ENCODE measurements around the gene NAA15. TPM values are rescaled to one million over a fixed set of nuclear protein-coding genes. Genes with fewer than 3 reads are reported as not detected.
"Not testable (repeated sequence)": the region's sequence is repeated elsewhere in the genome, so short reads cannot be mapped to it uniquely, and the experiment has no call there.

NAA15 gene
- polyA plus RNA-seq, 4 donors = 30.0 to 38.8 (median 36.5) TPM

DNA sequence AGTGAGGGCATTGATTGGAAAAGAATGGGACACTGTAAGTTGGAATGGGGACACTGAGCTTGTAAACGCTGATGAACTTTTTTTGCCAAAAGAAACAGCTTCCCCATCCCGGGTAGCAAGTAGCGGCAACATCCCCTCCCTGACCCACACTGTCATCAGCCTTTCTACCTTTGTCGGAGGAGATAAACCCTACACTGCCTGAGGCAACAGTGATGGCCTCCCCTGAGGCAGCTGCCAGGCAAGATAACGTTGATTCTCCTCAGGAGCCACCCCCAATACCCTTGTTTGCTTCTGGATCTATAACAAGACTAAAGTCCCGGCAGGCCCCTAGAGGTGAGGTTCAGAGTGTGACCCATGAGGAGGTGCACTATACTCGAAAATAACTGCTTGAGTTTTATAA lies 142.4 kb downstream of the NAA15 start:
- DNase-seq (ENCODE audit: low read depth in 4 of 4, low spot score in 3 of 4) = no peak

DNA sequence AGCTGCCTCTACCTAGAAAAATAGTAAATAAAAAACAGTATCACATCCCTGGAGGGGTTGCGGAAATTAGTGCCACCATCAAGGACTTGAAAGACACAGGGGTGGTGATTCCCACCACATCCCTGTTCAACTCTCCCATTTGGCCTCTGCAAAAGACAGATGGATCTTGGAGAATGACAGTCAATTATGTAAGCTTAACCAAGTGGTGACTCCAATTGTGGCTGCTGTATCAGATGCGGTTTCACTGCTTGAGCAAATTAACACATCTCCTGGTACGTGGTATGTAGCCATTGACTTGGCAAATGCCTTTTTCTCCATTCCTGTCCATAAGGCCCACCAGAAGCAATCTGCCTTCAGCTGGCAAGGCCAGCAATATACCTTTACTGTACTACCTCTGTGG lies 143.6 kb downstream of the NAA15 start:
- DNase-seq (ENCODE audit: low read depth in 4 of 4, low spot score in 3 of 4) = not testable (repeated sequence)

DNA sequence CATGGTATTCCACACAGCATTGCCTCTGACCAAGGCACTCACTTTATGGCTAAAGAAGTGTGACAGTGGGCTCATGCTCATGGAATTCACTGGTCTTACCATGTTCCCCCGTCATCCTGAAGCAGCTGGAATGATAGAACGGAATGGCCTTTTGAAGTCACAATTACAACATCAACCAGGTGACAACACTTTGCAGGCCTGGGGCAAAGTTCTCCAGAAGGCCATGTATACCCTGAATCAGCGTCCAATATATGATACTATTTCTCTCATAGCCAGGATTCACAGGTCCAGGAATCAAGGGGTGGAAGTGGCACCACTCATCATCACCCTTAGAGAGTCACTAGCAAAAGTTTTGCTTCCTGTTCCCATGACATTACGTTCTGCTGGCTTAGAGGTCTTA lies 145.8 kb downstream of the NAA15 start:
- not testable (repeated sequence) for DNase-seq (ENCODE audit: low read depth in 4 of 4, low spot score in 3 of 4)

DNA sequence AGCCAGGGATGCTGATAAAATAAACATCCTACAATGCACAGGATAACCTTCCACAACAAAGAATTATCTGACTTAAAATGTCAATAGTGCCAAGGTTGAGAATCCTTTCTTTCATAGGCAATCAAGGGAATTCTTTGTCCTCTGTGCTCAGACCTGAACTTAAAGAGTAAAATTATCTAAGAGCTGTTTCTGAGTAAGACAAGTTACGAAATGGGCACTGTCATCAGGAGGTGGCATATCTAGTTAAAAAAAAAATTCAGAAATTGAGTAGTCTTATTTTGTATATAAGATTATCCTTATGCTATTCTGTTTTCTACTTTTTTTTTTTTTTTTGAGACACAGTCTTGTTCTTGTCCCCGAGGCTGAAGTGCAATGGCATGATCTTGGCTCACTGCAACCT lies 149.3 kb downstream of the NAA15 start:
- DNase-seq (ENCODE audit: low read depth in 4 of 4, low spot score in 3 of 4) = no peak

DNA sequence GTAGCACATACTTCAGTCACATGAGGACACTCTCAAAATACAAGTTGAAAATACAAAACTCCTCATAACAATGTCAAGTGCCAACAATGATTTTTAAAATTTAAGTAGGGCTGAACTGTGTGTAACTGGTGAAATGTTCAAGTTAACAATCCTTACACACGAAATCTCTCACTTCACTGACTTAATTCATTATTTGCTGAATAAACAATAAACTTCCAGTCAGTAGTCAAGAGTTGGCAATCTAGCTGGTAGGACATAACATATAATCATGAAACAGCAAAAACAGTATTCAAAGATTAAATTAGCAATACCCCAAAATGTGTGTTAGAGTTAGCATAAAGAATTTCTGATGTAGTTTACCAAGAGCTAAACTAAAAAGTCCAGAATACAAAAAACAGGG lies 150.7 kb downstream of the NAA15 start:
- DNase-seq (ENCODE audit: low read depth in 4 of 4, low spot score in 3 of 4) = no peak

DNA sequence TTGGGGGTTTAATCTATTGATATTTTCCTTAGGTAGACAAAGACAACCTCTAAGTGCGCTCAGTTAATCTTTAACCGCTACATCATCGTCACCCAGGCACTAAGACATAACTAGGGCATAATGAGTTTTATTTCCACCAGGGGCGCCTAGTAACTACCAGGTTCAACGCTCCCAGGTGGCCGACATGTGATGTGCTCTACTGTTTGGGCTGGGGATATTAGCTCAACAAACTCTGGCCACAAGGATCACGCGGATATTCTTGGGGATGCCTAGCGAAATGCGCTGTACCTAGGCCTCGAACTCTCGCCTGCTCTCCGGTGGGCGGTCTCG lies 151.7 kb downstream of the NAA15 start:
- peak in 1 of 4 donors; percentile 44 for DNase-seq (ENCODE audit: low read depth in 4 of 4, low spot score in 3 of 4)

DNA sequence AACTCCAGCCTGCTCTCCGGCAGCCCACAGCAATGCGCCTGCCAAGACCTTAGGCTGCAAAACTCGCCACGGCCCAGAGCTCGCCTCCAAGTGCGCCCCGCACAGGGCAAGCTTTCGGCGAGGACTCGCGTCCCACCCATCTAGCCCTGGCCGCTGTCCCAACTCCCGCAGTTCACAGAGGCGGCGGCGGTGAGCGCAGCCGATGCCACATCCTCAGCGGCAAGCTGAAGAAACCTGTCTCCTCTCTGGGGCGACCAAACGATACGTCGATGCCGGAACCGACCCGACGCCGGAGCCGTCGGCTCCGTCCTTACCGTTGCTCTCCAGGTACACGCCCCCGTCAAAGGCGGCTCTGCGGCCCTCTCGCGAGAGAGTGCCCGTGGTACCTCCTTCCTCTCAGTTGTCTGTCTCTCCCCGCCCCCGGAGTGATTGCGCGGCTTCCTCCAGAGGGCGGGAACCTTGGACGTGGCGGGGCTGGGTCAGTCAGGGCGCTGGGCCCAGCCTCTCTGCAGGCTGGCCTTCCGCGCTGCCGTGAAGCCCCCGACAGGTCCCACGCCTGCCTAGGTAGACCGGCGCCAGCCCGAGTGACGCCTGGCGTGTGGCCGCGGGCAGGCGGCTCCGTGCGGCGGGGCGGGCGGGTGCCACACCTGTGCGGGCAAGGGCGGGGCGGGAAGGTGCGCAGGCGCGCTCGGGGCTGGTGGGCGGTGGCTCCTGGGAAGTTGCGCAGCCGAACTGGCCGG lies 152.2 kb downstream of the NAA15 start:
- DNase-seq (ENCODE audit: low read depth in 4 of 4, low spot score in 3 of 4) = peak; percentile 93 to 94 (median 94)

DNA sequence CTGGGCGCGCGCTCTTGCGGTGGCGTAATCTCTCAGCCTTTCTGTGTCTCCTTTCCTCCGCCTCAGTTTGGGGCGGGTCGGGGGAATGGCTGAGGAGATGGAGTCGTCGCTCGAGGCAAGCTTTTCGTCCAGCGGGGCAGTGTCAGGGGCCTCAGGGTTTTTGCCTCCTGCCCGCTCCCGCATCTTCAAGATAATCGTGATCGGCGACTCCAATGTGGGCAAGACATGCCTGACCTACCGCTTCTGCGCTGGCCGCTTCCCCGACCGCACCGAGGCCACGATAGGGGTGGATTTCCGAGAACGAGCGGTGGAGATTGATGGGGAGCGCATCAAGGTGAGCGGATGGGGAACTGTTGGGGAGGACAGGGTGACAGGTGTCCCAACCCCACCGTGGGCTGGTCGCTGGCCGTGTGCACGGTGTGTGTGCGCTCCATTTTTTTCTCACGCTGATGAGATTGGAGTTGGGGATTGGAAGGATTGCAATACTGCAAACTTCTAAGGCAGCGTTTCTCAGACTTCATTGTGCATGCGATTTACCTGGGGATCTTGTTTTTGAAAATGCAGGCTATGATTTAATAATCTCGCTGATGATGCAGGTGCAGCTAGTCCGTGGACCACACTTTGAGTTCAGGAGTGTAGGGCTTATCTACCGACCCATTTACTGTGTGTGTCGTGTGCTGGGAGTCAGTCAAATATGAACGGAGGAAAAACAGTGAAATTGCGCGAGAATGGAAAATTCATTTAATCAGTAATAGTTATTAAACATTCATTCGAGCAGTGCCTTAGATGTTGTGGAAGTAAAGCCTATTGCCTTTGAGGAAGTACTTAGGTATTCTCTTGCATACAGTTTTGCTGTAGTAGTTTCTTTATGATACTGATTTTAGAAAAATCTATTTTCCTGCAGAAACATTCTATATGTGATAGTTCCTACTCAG lies 153.1 kb downstream of the NAA15 start, which contains the start of gene RAB33B:
RAB33B (plus strand) TSS at position 11 of the 935 bp plus-strand sequence; CDS start at position 86, 75 bp downstream.
- DNase-seq (ENCODE audit: low read depth in 4 of 4, low spot score in 3 of 4) = peak in 2 of 4 donors; percentile 4 to 12

DNA sequence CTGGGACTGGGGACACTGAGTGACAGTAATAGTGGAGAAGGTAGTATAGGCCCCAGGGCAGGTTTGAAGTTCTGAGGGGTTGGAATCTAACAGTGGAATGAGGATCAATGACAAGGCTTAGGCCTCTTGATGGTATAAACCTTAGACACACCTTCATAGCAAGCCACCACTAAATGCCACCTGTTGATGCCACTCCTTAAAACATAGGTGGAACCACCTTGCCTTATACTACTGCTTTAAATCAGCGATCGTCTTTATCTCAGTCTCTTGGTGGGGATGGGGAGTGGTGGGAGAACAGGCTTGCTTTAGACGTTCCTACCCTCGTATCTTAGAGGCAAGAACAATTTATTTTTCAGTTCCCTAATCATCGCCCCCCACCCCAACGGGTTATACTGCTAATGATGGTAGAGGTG lies 153.8 kb downstream of the NAA15 start:
- DNase-seq (ENCODE audit: low read depth in 4 of 4, low spot score in 3 of 4) = no peak

DNA sequence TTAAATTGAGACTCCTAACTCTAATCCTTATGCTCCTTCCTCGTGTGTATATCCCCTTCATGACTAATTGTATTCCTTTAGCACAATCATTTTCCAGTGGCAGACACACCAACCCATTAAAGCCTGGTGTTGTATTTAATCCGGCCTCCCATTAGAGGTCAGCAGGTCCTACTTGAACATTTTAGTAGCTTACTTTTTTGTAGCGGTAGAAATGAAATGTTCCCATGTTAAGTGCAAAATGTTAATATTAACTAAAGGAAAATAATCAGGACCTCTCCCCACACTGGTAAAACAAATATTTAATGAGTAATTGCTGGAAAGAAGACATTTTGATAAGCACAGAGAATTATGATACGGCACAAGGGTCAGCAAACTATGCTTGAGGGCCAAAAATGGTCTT lies 156.0 kb downstream of the NAA15 start:
- no peak for DNase-seq (ENCODE audit: low read depth in 4 of 4, low spot score in 3 of 4)

DNA sequence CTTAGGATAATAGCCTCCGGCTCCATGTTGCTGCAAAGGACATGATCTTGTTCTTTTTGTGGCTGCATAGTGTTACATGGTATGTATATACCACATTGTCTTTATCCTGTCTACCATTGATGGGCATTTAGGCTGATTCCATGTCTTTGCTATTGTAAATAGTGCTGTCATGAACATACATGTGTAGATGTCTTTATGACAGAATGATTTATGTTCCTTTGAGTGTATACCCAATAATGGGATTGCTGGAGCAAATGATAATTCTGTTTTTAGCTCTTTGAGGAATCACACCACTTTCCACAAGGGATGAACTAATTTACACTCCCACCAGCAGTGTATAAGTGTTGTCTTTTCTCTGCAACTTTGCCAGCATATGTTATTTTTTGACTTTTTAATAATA lies 157.2 kb downstream of the NAA15 start:
- no peak for DNase-seq (ENCODE audit: low read depth in 4 of 4, low spot score in 3 of 4)

DNA sequence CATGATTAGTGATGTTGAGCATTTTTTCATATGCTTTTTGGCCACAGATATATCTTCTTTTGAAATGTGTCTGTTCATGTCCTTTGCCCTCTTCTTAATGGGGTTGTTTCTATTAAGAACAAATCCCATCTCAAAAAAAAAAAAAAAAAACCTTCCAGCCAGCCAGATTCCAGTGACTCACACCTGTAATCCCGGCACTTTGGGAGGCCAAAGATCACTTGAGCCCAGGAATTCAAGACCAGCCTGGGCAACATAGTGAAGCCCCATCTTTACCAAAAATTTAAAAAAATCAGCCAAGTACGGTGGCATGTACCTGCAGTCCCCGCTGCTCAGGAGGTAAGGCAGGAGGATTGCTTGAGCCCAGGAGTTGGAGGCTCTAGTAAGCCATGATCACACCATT lies 157.7 kb downstream of the NAA15 start:
- no peak for DNase-seq (ENCODE audit: low read depth in 4 of 4, low spot score in 3 of 4)

DNA sequence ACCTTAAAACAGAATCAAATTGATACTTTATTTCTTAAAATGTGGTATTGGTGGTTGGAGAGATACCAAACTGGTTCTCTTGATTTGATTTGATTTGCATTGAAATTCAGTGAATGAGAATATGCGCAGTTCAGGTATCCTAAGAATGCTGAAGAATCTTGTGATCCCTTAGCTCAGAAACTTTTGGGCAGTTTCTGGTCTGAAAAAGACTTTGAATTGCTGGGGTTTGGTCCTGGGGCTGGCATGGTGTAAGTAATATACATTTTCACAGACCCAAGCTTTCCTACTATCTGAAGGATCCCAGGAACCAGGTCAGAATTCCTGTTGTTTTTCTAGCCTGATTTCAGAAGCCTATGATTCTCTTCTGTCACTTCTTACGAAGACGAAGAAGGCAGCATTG lies 159.3 kb downstream of the NAA15 start:
- DNase-seq (ENCODE audit: low read depth in 4 of 4, low spot score in 3 of 4) = no peak

DNA sequence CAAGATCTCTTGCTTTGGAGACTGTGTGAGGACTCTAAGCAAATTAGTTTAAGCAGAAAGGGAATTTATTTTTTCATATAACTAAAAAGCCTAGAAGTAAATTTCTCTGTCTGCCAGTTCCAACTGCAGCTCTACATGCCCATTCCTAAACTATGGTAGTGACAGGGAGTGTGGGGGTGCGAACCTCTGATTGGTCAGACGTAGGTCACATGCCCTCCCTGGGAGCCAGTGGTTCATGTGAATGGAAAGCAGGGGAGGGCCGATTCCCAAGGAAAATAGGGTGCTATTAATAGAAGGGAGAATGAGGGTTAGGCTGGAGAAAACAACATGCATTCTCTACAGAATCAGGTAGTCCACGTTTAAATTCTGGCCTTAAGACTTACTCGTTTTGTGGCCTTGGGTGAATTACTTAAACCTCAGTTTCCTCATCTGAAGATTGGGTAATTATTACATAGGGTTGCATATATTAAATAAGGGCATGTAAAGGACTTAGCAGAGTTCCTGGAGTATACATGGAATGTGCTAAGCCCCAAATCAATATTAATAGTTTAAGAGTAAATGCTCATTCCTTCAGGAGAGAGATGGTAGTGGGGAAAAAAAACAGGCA lies 159.8 kb downstream of the NAA15 start:
- no peak for DNase-seq (ENCODE audit: low read depth in 4 of 4, low spot score in 3 of 4)

DNA sequence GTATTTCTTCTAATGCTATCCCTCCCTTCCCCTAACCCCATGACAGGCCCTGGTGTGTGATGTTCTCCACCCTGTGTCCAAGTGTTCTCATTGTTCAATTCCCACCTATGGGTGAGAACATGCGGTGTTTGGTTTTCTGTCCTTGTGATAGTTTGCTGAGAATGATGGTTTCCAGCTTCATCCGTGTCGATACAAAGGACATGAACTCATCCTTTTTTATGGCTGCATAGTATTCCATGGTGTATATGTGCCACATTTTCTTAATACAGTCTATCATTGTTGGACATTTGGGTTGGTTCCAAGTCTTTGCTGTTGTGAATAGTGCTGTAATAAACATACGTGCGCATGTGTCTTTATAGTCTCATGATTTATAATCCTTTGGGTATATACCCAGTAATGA lies 163.2 kb downstream of the NAA15 start:
- not testable (repeated sequence) for DNase-seq (ENCODE audit: low read depth in 4 of 4, low spot score in 3 of 4)

DNA sequence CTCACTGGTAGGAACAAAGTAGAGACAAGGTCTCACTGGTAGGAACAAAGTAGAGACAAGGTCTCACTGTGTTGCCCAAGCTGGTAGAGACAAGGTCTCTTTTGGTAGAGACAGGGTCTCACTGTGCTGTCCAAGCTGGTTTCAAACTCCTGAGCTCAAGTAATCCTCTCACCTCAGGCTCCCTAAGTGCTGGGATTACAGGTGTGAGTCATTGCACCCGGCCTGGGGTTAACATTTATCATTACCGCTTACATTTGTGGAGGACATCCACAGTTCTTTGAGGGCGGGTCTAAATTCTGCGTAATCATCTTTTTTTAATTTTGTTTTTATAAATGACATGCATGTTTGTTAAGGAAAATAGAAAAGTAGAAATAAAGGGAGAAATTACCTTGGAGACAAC lies 164.6 kb downstream of the NAA15 start:
- no peak for DNase-seq (ENCODE audit: low read depth in 4 of 4, low spot score in 3 of 4)

DNA sequence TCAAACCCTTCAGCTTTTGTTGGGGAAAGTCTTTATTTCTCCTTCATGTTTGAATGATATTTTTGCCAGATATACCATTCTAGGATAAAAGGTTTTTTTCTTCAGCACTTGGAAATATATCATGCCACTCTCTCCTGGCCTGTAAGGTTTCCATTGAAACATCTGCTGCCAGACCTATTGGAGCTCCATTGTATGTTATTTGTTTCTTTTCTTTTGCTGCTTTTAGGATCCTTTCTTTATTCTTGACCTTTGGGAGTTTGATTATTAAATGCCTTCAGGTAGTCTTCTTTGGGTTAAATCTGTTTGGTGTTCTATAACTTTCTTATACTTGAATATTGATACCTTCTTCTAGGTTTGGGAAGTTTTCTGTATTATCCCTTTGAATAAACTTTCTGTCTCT lies 167.5 kb downstream of the NAA15 start:
- not testable (repeated sequence) for DNase-seq (ENCODE audit: low read depth in 4 of 4, low spot score in 3 of 4)

DNA sequence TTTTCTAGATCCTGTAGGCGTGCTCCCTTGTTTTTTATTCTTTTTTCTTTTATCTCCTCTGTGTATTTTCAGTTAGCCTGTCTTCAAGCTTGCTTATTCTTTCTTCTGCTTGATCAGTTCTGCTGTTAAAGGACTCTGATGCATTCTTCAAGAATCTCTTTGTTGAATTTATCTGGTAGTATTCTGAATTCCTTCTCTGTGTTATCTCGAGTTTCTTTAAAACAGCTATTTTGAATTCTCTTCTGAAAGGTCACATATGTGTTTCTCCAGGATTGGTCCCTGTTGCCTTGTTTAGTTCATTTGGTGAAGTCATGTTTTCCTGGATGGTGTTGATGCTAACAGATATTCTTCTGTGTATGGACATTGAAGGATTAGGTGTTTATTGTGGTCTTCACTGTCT lies 167.9 kb downstream of the NAA15 start:
- no peak for DNase-seq (ENCODE audit: low read depth in 4 of 4, low spot score in 3 of 4)

Data from right renal pelvis (tissue), 4 donors.